HFFc6 (cell line): Measurements from ENCODE around the gene PDCD10. TPM values are rescaled to one million over a fixed set of nuclear protein-coding genes. Genes with fewer than 3 reads are reported as not detected.

Experiments
- DNase-seq: peaks from one replicate; pipeline ENCODE4 v3.0.0-alpha.2; 2018
- H3K27ac Mint-ChIP-seq: 2 replicates; pipeline ENCODE4 v1.8.0; 2020; ENCODE audit warnings: mild to moderate bottlenecking, mixed read lengths
- H3K27me3 Mint-ChIP-seq: 2 replicates; pipeline ENCODE4 v1.8.0; 2021; ENCODE audit warnings: mild to moderate bottlenecking, moderate library complexity, mixed read lengths; ENCODE audit not compliant: insufficient read depth
- H3K36me3 Mint-ChIP-seq: 2 replicates; pipeline ENCODE4 v1.8.0; 2021; ENCODE audit warnings: low read depth, mixed read lengths
- H3K4me1 Mint-ChIP-seq: 2 replicates; pipeline ENCODE4 v1.8.0; 2020; ENCODE audit warnings: low read depth, mixed read lengths
- H3K4me3 Mint-ChIP-seq: 2 replicates; pipeline ENCODE4 v1.8.0; 2020; ENCODE audit warnings: mild to moderate bottlenecking, moderate library complexity, mixed read lengths
- H3K9me3 Mint-ChIP-seq: 2 replicates; pipeline ENCODE4 v1.8.0; 2020; ENCODE audit warnings: mild to moderate bottlenecking, mixed read lengths
- total RNA-seq, 6 experiments: library from RNA; stranded (reverse); fragmentation: NEBNext Ultra II Directional; extraction: Animal tissue kit (Norgen Biotek cat#: 25700); gene quantifications; 2 replicates in 1 of 6; 3 replicates in 5 of 6; pipeline ENCODE4 v1.2.3, GENCODE V29; 2021
- TF ChIP-seq, protein P1 (sequence below): fragments of 200-600 bp; sonication (generic); IDR thresholded peaks from 2 replicates; pipeline ENCODE4 v1.5.0; 2021; ENCODE audit warnings: antibody characterized with exemption, mild to moderate bottlenecking

PDCD10 gene
- total RNA-seq, 6 experiments from 2014 or later, result 43.9 to 50.8 (median 46.2) TPM

DNA sequence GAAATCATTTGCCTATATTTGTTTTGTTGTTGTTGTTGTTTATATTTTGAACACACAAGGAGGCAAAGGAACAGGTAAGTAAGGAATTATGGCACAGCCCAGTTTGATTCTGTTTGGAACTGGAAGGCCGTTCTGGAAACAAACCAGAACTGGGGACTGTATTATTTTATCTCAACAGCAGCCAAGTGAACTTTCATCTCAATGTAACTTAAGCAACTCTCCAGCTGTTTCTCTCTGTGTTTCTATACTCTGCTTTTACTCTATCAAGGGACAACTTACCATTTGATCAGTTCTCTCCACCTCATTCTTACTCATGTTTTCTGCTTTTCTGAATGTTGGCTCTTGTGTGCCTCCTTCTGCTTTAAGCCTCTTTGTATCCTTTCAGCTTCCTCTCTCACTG, 65.0 kb downstream of the PDCD10 start:
- Mint-ChIP-seq H3K27me3 (no peaks in the 10 kb centered on the region), H3K27ac (no peak overlapping the region), H3K4me1 (no peaks in the 10 kb centered on the region), H3K36me3 (peaks cover 16% of the 10 kb centered on the region), H3K4me3 (no peak overlapping the region), H3K9me3 (no peaks in the 10 kb centered on the region)
- no peak for DNase-seq
- TF ChIP-seq, protein P1, sequence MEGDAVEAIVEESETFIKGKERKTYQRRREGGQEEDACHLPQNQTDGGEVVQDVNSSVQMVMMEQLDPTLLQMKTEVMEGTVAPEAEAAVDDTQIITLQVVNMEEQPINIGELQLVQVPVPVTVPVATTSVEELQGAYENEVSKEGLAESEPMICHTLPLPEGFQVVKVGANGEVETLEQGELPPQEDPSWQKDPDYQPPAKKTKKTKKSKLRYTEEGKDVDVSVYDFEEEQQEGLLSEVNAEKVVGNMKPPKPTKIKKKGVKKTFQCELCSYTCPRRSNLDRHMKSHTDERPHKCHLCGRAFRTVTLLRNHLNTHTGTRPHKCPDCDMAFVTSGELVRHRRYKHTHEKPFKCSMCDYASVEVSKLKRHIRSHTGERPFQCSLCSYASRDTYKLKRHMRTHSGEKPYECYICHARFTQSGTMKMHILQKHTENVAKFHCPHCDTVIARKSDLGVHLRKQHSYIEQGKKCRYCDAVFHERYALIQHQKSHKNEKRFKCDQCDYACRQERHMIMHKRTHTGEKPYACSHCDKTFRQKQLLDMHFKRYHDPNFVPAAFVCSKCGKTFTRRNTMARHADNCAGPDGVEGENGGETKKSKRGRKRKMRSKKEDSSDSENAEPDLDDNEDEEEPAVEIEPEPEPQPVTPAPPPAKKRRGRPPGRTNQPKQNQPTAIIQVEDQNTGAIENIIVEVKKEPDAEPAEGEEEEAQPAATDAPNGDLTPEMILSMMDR, result no peak

- H3K27ac Mint-ChIP-seq, result no peak overlapping the region
- no peaks in the 10 kb centered on the region for H3K9me3 Mint-ChIP-seq
- DNase-seq, result no peak
- H3K27me3 Mint-ChIP-seq, result no peaks in the 10 kb centered on the region
- H3K4me1 Mint-ChIP-seq, result no peaks in the 10 kb centered on the region
- H3K4me3 Mint-ChIP-seq, result no peak overlapping the region
- TF ChIP-seq, protein P1, result no peak
- 0 out of 2 replicates have a peak, but pooled peaks cover 6% of the 10 kb centered on the region for H3K36me3 Mint-ChIP-seq
Observed at GRCh38 chr3:167668651-167669050, 66.0 kb downstream of the PDCD10 start.

- no peak for DNase-seq
- Mint-ChIP-seq H3K4me1 (no peaks in the 10 kb centered on the region), H3K27ac (no peak overlapping the region), H3K36me3 (no peaks in the 10 kb centered on the region), H3K27me3 (no peaks in the 10 kb centered on the region), H3K4me3 (no peak overlapping the region), H3K9me3 (no peaks in the 10 kb centered on the region)
- TF ChIP-seq, protein P1, result no peak
Observed at GRCh38 chr3:167666563-167666962, 68.1 kb downstream of the PDCD10 start.

DNA sequence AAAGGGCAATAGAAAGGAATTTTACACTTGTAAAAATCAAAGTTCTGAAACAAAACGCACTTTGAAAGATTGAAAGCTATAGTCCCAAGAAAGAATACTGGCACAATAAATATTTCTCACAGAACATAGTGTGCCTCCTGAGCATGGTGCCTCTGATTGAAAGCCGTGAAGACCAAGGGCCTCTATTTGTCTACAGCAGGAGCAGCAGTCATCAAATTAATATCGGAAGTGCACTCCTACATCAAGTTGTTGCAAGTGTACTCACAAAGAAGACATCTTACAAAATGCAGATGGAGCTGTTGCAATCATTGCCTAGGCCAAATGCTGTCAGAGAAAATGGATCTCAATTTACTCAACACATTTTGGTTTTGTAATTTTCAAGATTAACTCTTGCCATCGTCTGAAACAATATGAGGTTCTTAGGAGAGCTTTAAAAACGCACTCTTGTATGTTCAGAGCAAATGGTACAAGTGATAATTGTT, 71.7 kb downstream of the PDCD10 start:
- TF ChIP-seq, protein P1, result no peak
- Mint-ChIP-seq H3K27ac (no peak overlapping the region), H3K4me3 (no peak overlapping the region), H3K4me1 (no peaks in the 10 kb centered on the region), H3K27me3 (no peaks in the 10 kb centered on the region), H3K36me3 (no peaks in the 10 kb centered on the region), H3K9me3 (no peaks in the 10 kb centered on the region)
- DNase-seq, result no peak

DNA sequence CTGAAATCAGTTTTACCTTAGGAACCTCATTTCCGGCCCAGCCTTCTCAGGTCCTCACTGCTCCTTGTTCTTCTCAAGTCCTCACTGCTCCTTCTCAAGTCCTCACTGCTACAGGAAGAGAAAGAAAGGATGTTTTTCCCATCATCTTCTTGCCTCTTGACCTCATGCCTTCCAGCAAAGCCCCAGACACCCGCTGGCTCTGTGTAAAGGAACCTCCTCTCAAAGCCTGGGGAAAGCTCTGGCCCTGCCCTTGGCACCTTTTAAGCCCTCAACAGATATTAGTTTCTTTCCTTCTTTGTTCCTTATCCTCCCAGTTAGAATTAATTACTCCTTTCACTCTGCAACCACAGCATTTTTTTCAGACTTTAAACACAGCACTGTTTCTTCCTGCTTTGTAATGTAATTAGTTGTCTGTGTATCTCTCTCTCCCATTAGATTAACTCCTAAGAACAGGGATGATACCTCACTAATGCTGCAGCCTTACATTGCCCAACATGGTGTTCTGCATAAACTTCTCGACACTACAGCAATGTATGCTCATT, 76.9 kb downstream of the PDCD10 start:
- no peaks in the 10 kb centered on the region for H3K36me3 Mint-ChIP-seq
- H3K27me3 Mint-ChIP-seq, result no peaks in the 10 kb centered on the region
- H3K27ac Mint-ChIP-seq, result no peak overlapping the region
- H3K9me3 Mint-ChIP-seq, result no peaks in the 10 kb centered on the region
- no peaks in the 10 kb centered on the region for H3K4me1 Mint-ChIP-seq
- TF ChIP-seq, protein P1, result no peak
- no peak overlapping the region for H3K4me3 Mint-ChIP-seq
- DNase-seq, result no peak
